Measurements from ENCODE around the gene MLANA.

The MLANA gene

GRCh38 chr9:5892456-5893133 lies 1.9 kb downstream of the MLANA start:
- Histone ChIP-seq H3K9me3 (ENCODE audit: insufficient read depth, low read length) (no peaks in the 10 kb centered on the region), H3K4me3 (ENCODE audit: insufficient read length, low read depth) (no peak overlapping the region), H3K4me1 (ENCODE audit: insufficient read depth, insufficient read length) (no peaks in the 10 kb centered on the region), H3K9ac (ENCODE audit: insufficient read length, low read depth) (no peak overlapping the region), H3K27me3 (ENCODE audit: insufficient read depth, insufficient read length) (no peaks in the 10 kb centered on the region), H3K36me3 (ENCODE audit: insufficient read depth, insufficient read length, low read length) (no peaks in the 10 kb centered on the region)
- DNase-seq (ENCODE audit: low read depth, low spot score), result no peak
- TF ChIP-seq ZNF274 (IDR thresholded peaks at IDR 0.05; ENCODE audit: low read depth, low read length) (no peak), YY1 (IDR thresholded peaks at IDR 0.05; ENCODE audit: insufficient read depth, insufficient read length) (no peak), SUZ12 (IDR thresholded peaks at IDR 0.05; ENCODE audit: extremely low read depth, insufficient read depth, insufficient read length) (no peak)

GRCh38 chr9:5893134-5893505 lies 2.4 kb downstream of the MLANA start:
- Histone ChIP-seq H3K4me3 (ENCODE audit: insufficient read length, low read depth) (no peak overlapping the region), H3K4me1 (ENCODE audit: insufficient read depth, insufficient read length) (no peaks in the 10 kb centered on the region), H3K27me3 (ENCODE audit: insufficient read depth, insufficient read length) (no peaks in the 10 kb centered on the region), H3K36me3 (ENCODE audit: insufficient read depth, insufficient read length, low read length) (no peaks in the 10 kb centered on the region), H3K9me3 (ENCODE audit: insufficient read depth, low read length) (no peaks in the 10 kb centered on the region), H3K9ac (ENCODE audit: insufficient read length, low read depth) (no peak overlapping the region)
- TF ChIP-seq SUZ12 (IDR thresholded peaks at IDR 0.05; ENCODE audit: extremely low read depth, insufficient read depth, insufficient read length) (no peak), ZNF274 (IDR thresholded peaks at IDR 0.05; ENCODE audit: low read depth, low read length) (no peak), YY1 (IDR thresholded peaks at IDR 0.05; ENCODE audit: insufficient read depth, insufficient read length) (no peak)
- no peak for DNase-seq (ENCODE audit: low read depth, low spot score)

- no peak for TF ChIP-seq ZNF274 (IDR thresholded peaks at IDR 0.05; ENCODE audit: low read depth, low read length)
- no peak for TF ChIP-seq SUZ12 (IDR thresholded peaks at IDR 0.05; ENCODE audit: extremely low read depth, insufficient read depth, insufficient read length)
- no peak for TF ChIP-seq YY1 (IDR thresholded peaks at IDR 0.05; ENCODE audit: insufficient read depth, insufficient read length)
- Histone ChIP-seq H3K36me3 (ENCODE audit: insufficient read depth, insufficient read length, low read length) (no peaks in the 10 kb centered on the region), H3K9me3 (ENCODE audit: insufficient read depth, low read length) (no peaks in the 10 kb centered on the region), H3K9ac (ENCODE audit: insufficient read length, low read depth) (no peak overlapping the region), H3K4me3 (ENCODE audit: insufficient read length, low read depth) (no peak overlapping the region), H3K27me3 (ENCODE audit: insufficient read depth, insufficient read length) (no peaks in the 10 kb centered on the region), H3K4me1 (ENCODE audit: insufficient read depth, insufficient read length) (no peaks in the 10 kb centered on the region)
- DNase-seq (ENCODE audit: low read depth, low spot score), result no peak
Measured at GRCh38 chr9:5893591-5894236, 3.0 kb downstream of the MLANA start.

- Histone ChIP-seq H3K36me3 (ENCODE audit: insufficient read depth, insufficient read length, low read length) (no peaks in the 10 kb centered on the region), H3K9me3 (ENCODE audit: insufficient read depth, low read length) (no peaks in the 10 kb centered on the region), H3K9ac (ENCODE audit: insufficient read length, low read depth) (no peak overlapping the region), H3K4me1 (ENCODE audit: insufficient read depth, insufficient read length) (no peaks in the 10 kb centered on the region), H3K27me3 (ENCODE audit: insufficient read depth, insufficient read length) (no peaks in the 10 kb centered on the region), H3K4me3 (ENCODE audit: insufficient read length, low read depth) (no peak overlapping the region)
- no peak for DNase-seq (ENCODE audit: low read depth, low spot score)
- TF ChIP-seq SUZ12 (IDR thresholded peaks at IDR 0.05; ENCODE audit: extremely low read depth, insufficient read depth, insufficient read length) (no peak), ZNF274 (IDR thresholded peaks at IDR 0.05; ENCODE audit: low read depth, low read length) (no peak), YY1 (IDR thresholded peaks at IDR 0.05; ENCODE audit: insufficient read depth, insufficient read length) (no peak)
Measured at GRCh38 chr9:5894237-5894959, 3.7 kb downstream of the MLANA start.

DNA sequence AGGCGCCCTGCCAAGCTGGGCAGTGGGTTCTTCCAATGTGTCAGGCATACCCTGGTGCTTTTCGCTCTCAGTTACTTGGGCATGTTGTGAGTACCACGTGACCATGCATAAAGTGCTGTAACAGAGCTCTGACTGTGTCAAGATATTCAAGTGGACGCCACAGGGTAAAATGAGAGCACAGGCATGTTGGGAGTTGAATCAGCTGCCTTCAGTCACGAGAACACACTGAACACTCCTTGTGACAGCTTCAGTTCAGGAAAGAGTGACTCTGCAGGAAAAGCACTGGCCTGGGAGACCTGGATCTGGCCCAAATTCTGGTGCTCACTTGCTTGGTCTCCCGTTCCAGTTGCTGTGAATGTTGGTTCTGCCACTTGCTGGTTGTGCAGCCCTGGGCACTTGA lies 5.1 kb downstream of the MLANA start:
- Histone ChIP-seq H3K27me3 (ENCODE audit: insufficient read depth, insufficient read length) (no peaks in the 10 kb centered on the region), H3K4me1 (ENCODE audit: insufficient read depth, insufficient read length) (no peaks in the 10 kb centered on the region), H3K9ac (ENCODE audit: insufficient read length, low read depth) (no peak overlapping the region), H3K4me3 (ENCODE audit: insufficient read length, low read depth) (no peak overlapping the region), H3K9me3 (ENCODE audit: insufficient read depth, low read length) (no peaks in the 10 kb centered on the region), H3K36me3 (ENCODE audit: insufficient read depth, insufficient read length, low read length) (no peaks in the 10 kb centered on the region)
- TF ChIP-seq YY1 (IDR thresholded peaks at IDR 0.05; ENCODE audit: insufficient read depth, insufficient read length) (no peak), ZNF274 (IDR thresholded peaks at IDR 0.05; ENCODE audit: low read depth, low read length) (no peak), SUZ12 (IDR thresholded peaks at IDR 0.05; ENCODE audit: extremely low read depth, insufficient read depth, insufficient read length) (no peak)
- DNase-seq (ENCODE audit: low read depth, low spot score), result no peak

DNA sequence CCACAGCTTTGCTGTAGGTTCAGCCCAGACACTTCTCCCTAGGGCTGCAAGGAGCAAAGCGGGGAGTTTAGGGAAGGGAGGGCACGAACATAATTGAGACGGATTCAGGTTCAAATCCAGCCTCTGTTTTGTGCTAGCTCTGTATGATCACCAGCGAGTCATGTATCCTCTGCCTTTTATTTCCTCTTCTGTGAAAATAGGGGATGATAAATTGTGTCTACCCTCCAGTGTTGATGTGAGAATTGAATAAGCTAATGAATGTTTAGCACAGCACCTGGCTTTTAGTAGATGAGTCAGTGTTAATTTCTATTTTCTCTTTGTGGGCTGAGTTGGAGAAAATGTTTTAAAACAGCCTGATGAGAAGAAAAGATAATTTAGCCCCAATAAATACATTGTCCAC lies 6.2 kb downstream of the MLANA start:
- TF ChIP-seq SUZ12 (IDR thresholded peaks at IDR 0.05; ENCODE audit: extremely low read depth, insufficient read depth, insufficient read length) (no peak), ZNF274 (IDR thresholded peaks at IDR 0.05; ENCODE audit: low read depth, low read length) (no peak), YY1 (IDR thresholded peaks at IDR 0.05; ENCODE audit: insufficient read depth, insufficient read length) (no peak)
- DNase-seq (ENCODE audit: low read depth, low spot score), result no peak

GRCh38 chr9:5897851-5898250 lies 7.2 kb downstream of the MLANA start:
- Histone ChIP-seq H3K27me3 (ENCODE audit: insufficient read depth, insufficient read length) (no peaks in the 10 kb centered on the region), H3K36me3 (ENCODE audit: insufficient read depth, insufficient read length, low read length) (no peaks in the 10 kb centered on the region), H3K9ac (ENCODE audit: insufficient read length, low read depth) (no peak overlapping the region), H3K9me3 (ENCODE audit: insufficient read depth, low read length) (no peaks in the 10 kb centered on the region), H3K4me1 (ENCODE audit: insufficient read depth, insufficient read length) (no peaks in the 10 kb centered on the region), H3K4me3 (ENCODE audit: insufficient read length, low read depth) (no peak overlapping the region)
- TF ChIP-seq SUZ12 (IDR thresholded peaks at IDR 0.05; ENCODE audit: extremely low read depth, insufficient read depth, insufficient read length) (no peak), YY1 (IDR thresholded peaks at IDR 0.05; ENCODE audit: insufficient read depth, insufficient read length) (no peak), ZNF274 (IDR thresholded peaks at IDR 0.05; ENCODE audit: low read depth, low read length) (no peak)
- no peak for DNase-seq (ENCODE audit: low read depth, low spot score)

More for the DNA sequence above, 6.2 kb downstream of the MLANA start:
- H3K4me3 ChIP-seq (ENCODE audit: insufficient read length, low read depth), result no peak overlapping the region
- H3K36me3 ChIP-seq (ENCODE audit: insufficient read depth, insufficient read length, low read length), result no peaks in the 10 kb centered on the region
- no peaks in the 10 kb centered on the region for H3K4me1 ChIP-seq (ENCODE audit: insufficient read depth, insufficient read length)
- no peaks in the 10 kb centered on the region for H3K9me3 ChIP-seq (ENCODE audit: insufficient read depth, low read length)
- H3K27me3 ChIP-seq (ENCODE audit: insufficient read depth, insufficient read length), result no peaks in the 10 kb centered on the region
- no peak overlapping the region for H3K9ac ChIP-seq (ENCODE audit: insufficient read length, low read depth)

All from NT2/D1 (cell line).